SH-SY5Y (cell line): Measurements from ENCODE around the gene NFKBIE.

Experiments used
- GATA2 ChIP-seq: IDR thresholded peaks from 2 replicates; pipeline ENCODE4 v1.6.1; 2011; ENCODE audit warnings: mild to moderate bottlenecking, low read depth, low read length
- GATA3 ChIP-seq: IDR thresholded peaks from 2 replicates; pipeline ENCODE4 v1.6.1; 2011; ENCODE audit warnings: low read depth, mild to moderate bottlenecking, low read length, moderate library complexity

GRCh38 chr6:44302856-44303255, 37.5 kb upstream of the NFKBIE start:
- TF ChIP-seq GATA2 (no peak), GATA3 (no peak)
